Loucy (cell line): ENCODE measurements around the gene CDKN1C.

Experiments
- H2AFZ ChIP-seq: fragments of 200-600 bp; sonication (generic); 2 replicates; pipeline ENCODE4 v1.6.0; 2016; ENCODE audit warnings: antibody characterized with exemption, mild to moderate bottlenecking, low read length, moderate library complexity
- H3F3A ChIP-seq: fragments of 200-600 bp; 2 replicates; pipeline ENCODE4 v1.6.0; 2016; ENCODE audit warnings: antibody characterized with exemption, low read depth, mild to moderate bottlenecking
- H3K27me3 ChIP-seq: fragments of 200-600 bp; sonication (generic); 2 replicates; pipeline ENCODE4 v1.6.1; 2014; ENCODE audit warnings: low read length, mild to moderate bottlenecking; ENCODE audit not compliant: insufficient read depth, poor library complexity, severe bottlenecking
- H3K36me3 ChIP-seq: fragments of 200-600 bp; sonication (generic); 2 replicates; pipeline ENCODE4 v1.6.1; 2016; ENCODE audit warnings: low read length; ENCODE audit not compliant: insufficient read depth
- H3K4me1 ChIP-seq: fragments of 200-600 bp; sonication (generic); 2 replicates; pipeline ENCODE4 v1.5.1; 2014; ENCODE audit warnings: low read length, mild to moderate bottlenecking; ENCODE audit not compliant: insufficient read depth, poor library complexity, severe bottlenecking
- H3K4me2 ChIP-seq: fragments of 200-600 bp; sonication (generic); 2 replicates; pipeline ENCODE4 v1.6.0; 2014; ENCODE audit warnings: antibody characterized with exemption, low read length, low read depth, mild to moderate bottlenecking; ENCODE audit not compliant: poor library complexity, severe bottlenecking
- H3K4me3 ChIP-seq: fragments of 200-600 bp; sonication (generic); 2 replicates; pipeline ENCODE4 v1.5.1; 2014; ENCODE audit warnings: low read length, mild to moderate bottlenecking, mixed read lengths; ENCODE audit not compliant: poor library complexity, severe bottlenecking
- H3K79me2 ChIP-seq: fragments of 200-600 bp; sonication (generic); 2 replicates; pipeline ENCODE4 v1.6.1; 2014; ENCODE audit warnings: low read length; ENCODE audit not compliant: insufficient read depth
- H3K9ac ChIP-seq: fragments of 200-600 bp; sonication (generic); 2 replicates; pipeline ENCODE4 v1.6.0; 2014; ENCODE audit warnings: mild to moderate bottlenecking, low read depth, low read length, moderate library complexity; ENCODE audit not compliant: poor library complexity, severe bottlenecking
- H3K9me2 ChIP-seq: fragments of 200-600 bp; sonication (generic); replicated peaks from 2 replicates; pipeline ENCODE4 v1.6.1; 2016; ENCODE audit warnings: low read depth, low read length, mixed read lengths
- H3K9me3 ChIP-seq: fragments of 200-600 bp; sonication (generic); 2 replicates; pipeline ENCODE4 v1.6.1; 2014; ENCODE audit warnings: mild to moderate bottlenecking, antibody characterized with exemption, low read length, low read depth; ENCODE audit not compliant: insufficient read depth
- H4K20me1 ChIP-seq: fragments of 200-600 bp; sonication (generic); 2 replicates; pipeline ENCODE4 v1.6.0; 2014; ENCODE audit warnings: antibody characterized with exemption, low read length, mild to moderate bottlenecking; ENCODE audit not compliant: insufficient read depth, poor library complexity, severe bottlenecking
- EZH2phosphoT487 ChIP-seq: fragments of 200-600 bp; IDR thresholded peaks from 2 replicates; pipeline ENCODE4 v1.6.1; 2018; ENCODE audit warnings: antibody characterized with exemption, mild to moderate bottlenecking, moderate library complexity, borderline replicate concordance
- TF ChIP-seq, protein P1 (sequence below): fragments of 200-600 bp; sonication (generic); conservative IDR thresholded peaks from 2 replicates; pipeline ENCODE4 v1.5.1; 2014; ENCODE audit warnings: mild to moderate bottlenecking, antibody characterized with exemption, low read length

CDKN1C gene

DNA sequence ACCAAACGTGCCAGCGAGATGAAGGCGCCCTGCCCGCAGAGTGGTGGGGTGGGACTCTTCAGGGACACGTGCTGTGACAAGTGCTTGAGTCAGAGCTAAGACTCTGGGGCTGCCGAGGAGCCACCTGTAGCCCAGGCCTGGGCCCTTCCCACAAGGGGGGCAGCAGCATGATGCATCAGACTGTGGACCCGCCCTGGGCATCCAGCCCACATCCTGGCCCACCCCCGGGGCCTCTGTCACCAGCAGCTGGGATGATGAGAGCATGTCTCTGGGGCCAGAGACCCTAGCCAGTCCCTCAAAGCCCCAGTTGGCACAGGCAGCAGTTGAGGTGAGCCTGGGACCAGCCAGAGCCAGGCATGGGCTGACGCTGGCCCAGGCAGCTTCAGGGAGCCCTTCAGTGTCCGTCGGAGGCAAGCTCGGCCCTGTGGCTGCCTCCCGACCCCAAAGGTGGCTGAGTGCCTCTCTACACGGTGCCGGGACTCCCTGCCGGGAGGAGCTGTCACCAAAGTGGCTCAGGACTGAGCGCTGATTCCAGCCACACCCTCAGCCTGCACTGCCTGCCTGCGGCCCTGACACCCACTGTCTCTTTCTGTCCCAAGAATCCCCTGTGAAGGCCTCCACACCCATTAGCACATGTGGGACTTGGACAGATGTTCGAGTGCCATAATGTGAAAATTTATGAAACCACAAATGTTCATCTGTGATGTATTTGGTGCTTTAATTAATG lies 41.3 kb downstream of the CDKN1C start:
- H3K79me2 ChIP-seq, result no peaks in the 10 kb centered on the region
- peaks cover 33% of the 10 kb centered on the region for H3K4me1 ChIP-seq
- no peak overlapping the region for H2AFZ ChIP-seq
- TF ChIP-seq EZH2phosphoT487, result no peak
- TF ChIP-seq, protein P1, sequence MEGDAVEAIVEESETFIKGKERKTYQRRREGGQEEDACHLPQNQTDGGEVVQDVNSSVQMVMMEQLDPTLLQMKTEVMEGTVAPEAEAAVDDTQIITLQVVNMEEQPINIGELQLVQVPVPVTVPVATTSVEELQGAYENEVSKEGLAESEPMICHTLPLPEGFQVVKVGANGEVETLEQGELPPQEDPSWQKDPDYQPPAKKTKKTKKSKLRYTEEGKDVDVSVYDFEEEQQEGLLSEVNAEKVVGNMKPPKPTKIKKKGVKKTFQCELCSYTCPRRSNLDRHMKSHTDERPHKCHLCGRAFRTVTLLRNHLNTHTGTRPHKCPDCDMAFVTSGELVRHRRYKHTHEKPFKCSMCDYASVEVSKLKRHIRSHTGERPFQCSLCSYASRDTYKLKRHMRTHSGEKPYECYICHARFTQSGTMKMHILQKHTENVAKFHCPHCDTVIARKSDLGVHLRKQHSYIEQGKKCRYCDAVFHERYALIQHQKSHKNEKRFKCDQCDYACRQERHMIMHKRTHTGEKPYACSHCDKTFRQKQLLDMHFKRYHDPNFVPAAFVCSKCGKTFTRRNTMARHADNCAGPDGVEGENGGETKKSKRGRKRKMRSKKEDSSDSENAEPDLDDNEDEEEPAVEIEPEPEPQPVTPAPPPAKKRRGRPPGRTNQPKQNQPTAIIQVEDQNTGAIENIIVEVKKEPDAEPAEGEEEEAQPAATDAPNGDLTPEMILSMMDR, result no peak
- H3K4me2 ChIP-seq, result no peak overlapping the region
- no peak overlapping the region for H3K4me3 ChIP-seq
- H3K9me3 ChIP-seq, result no peaks in the 10 kb centered on the region
- H4K20me1 ChIP-seq, result no peaks in the 10 kb centered on the region
- no peaks in the 10 kb centered on the region; the same call in 1 of the 2 replicates for H3K36me3 ChIP-seq
- no peak overlapping the region for H3K9ac ChIP-seq
- H3K27me3 ChIP-seq, result no peaks in the 10 kb centered on the region
- H3F3A ChIP-seq, result no peaks in the 10 kb centered on the region
- no peaks in the 10 kb centered on the region for H3K9me2 ChIP-seq

DNA sequence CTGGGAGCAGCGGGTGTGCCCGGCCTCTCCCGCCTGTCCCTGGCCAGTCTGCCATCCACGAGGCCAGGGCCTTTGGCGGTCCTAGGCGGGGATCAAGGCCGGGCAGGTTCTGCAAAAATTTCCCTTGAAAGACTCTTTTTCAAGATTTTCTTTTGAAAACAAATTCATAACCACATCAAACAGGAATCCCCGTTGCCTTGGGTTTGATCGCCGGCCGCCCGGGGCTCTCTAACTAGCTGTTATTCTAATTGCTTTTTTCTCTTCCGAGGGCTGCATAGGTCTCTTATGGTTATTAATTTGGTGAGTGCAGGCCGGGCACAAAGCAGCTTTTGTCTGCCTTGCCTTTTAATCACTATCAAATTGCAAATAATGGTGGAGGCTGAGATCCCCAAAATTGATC lies 42.0 kb downstream of the CDKN1C start:
- no peak overlapping the region for H3K4me2 ChIP-seq
- H3K9me2 ChIP-seq, result no peaks in the 10 kb centered on the region
- H3K4me3 ChIP-seq, result no peak overlapping the region
- no peaks in the 10 kb centered on the region for H4K20me1 ChIP-seq
- H3K4me1 ChIP-seq, result peaks cover 33% of the 10 kb centered on the region
- no peaks in the 10 kb centered on the region for H3K79me2 ChIP-seq
- no peaks in the 10 kb centered on the region; the same call in 1 of the 2 replicates for H3K36me3 ChIP-seq
- no peaks in the 10 kb centered on the region for H3K9me3 ChIP-seq
- no peaks in the 10 kb centered on the region for H3K27me3 ChIP-seq
- H3F3A ChIP-seq, result no peaks in the 10 kb centered on the region
- TF ChIP-seq, protein P1, result no peak
- TF ChIP-seq EZH2phosphoT487, result no peak
- no peak overlapping the region for H3K9ac ChIP-seq
- H2AFZ ChIP-seq, result no peak overlapping the region

DNA sequence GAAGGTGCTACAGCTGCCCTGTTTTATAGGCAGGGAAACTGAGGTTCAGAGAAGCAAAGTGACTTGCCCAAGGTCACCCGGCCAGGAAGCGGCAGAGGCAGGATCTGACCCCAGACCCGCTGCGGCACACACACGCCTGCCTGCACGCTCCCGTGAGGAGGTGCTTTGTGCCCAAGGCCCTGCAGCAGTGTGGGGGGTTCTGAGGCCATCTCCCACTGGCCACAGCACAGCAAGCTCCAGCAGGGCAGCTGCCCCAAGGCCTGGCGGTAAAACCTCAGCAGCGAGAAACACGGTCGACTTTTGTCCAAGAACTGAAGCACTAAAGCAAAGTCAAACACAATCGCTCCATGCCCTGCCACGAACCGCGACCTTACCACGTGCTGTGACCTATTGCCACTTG lies 42.7 kb downstream of the CDKN1C start:
- Histone ChIP-seq H3K4me3 (no peak overlapping the region), H3K27me3 (no peaks in the 10 kb centered on the region), H3K36me3 (no peaks in the 10 kb centered on the region; the same call in 1 of the 2 replicates), H3K79me2 (no peaks in the 10 kb centered on the region), H3F3A (no peaks in the 10 kb centered on the region), H4K20me1 (no peaks in the 10 kb centered on the region), H3K4me2 (no peak overlapping the region), H3K9me3 (no peaks in the 10 kb centered on the region), H3K4me1 (peaks cover 33% of the 10 kb centered on the region), H2AFZ (no peak overlapping the region), H3K9me2 (no peaks in the 10 kb centered on the region), H3K9ac (no peak overlapping the region)
- no peak for TF ChIP-seq EZH2phosphoT487
- TF ChIP-seq, protein P1, result no peak
